ENCODE data around the gene CYTIP.

The CYTIP gene

GRCh38 chr2:157460897-157461296 is 17.0 kb upstream of the CYTIP start:
- DNase-seq: no peak

DNA sequence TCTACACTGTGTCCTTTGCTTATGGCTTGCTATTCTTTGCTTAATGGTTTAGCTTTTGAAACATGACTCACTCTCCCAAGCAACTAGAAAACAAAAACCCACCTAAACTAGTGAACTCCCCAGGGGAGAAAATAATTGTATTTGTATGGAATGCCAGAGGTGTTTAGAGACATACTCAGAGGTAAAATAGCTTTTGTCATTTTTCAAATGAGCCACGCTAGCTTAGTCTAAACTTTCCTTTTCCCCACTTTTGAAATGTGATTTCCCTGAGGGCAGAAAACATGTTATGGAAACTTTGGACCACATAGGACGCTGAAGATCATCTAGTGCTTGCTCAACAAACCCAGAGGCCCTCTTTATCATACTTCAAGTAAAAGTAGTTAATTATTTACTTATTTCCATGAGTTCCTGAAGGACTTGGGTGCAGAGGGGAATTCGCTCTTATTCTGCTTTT is 16.5 kb upstream of the CYTIP start:
- DNase-seq: no peak

DNA sequence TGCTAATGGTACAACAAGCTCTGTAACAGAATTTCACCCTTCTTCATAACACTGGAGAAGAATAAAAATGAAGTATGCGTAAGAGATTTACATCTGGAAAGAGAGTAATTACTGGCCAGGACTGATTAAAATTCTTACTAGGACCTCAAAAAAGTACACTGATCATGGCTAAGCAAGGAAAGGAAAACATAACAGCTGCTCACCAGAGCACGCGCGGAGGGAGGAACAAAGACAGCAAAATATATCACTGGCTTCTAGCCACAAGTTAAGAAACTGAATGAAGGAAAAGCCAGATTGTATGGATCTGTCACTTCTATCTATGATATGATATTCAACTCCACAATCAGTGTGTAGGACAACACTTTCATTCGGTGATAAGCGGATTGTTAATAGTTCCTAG is 15.6 kb upstream of the CYTIP start:
- DNase-seq: no peak

GRCh38 chr2:157447741-157448140 is 3.9 kb upstream of the CYTIP start:
- no peak for DNase-seq

- DNase-seq: no peak
These were observed 3.1 kb upstream of the CYTIP start for GRCh38 chr2:157447031-157447430.

DNA sequence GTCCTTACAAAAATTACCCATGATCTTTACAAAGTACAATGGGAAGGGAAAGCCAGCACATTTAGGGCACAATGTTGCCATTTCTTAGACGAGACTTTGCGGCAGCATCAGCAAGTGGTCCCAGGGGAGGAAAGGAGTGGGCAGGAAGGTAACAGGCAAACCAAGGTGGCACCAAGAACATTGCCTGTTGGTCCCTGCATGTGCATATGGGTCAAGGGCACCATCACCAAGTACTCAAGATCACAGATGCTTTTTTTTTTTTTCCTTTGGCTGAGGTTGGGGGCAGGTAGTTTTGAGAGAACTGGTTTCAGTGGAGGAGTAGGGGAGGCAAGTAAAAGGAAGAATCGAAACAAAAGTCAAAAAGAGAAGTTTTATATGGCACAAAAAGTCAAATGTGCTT is 752 bp upstream of the CYTIP start:
- no peak for DNase-seq

GRCh38 chr2:157443090-157443489 is 799 bp downstream of the CYTIP start:
- DNase-seq: no peak

DNA sequence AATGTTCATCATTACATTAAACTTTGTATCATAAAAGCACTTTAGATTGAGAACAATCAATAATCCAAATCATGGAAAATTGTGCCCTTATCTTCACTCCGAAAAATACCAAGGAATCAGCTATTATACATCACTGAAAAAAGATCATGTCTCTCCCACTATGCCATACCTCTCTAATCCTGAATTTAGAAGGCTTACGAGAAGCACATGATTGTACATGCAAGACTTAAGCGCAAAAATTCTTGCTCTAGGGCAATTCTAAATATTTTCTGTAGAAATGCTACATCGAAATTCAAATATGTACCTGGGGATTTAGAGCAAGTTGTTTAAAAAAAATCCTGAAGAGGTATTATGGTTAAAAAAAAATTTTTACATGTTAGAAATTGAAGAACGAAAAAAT is 1.3 kb downstream of the CYTIP start:
- DNase-seq: no peak

- DNase-seq: no peak
These were observed 1.7 kb downstream of the CYTIP start for GRCh38 chr2:157442191-157442590.

- peak; percentile 7 for DNase-seq
These were observed 2.8 kb downstream of the CYTIP start for GRCh38 chr2:157441072-157441454.

DNA sequence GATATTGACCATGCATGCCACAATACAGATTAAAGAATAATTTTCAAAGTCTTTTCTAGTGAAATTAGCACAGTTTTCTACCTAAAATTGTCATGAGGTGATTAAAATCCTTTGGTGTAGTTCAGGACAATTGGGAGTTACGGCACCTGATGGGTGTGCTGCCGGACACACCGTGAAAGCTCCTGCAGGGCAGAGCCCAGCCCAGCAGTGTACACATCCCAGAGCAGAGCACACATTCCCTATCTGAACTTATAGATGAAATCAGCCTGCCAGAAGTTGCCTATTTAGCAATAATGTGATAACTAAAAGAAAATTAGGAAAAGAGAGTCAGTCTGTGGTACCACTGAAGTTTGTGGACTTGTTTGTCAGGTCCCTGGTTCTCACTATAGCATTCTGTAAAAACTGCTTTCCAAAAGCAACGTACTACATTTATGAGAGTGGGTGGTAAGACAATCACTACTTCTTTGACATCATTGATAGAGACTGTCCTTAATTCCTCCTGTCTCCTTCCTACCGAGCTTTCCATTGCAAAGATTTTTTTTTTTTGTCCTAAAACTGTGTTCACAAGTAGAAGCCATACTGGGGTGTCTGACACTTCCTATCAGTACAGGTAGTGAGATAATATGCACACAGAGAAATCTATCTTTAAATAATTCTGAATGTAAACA is 3.4 kb downstream of the CYTIP start:
- DNase-seq: no peak

DNA sequence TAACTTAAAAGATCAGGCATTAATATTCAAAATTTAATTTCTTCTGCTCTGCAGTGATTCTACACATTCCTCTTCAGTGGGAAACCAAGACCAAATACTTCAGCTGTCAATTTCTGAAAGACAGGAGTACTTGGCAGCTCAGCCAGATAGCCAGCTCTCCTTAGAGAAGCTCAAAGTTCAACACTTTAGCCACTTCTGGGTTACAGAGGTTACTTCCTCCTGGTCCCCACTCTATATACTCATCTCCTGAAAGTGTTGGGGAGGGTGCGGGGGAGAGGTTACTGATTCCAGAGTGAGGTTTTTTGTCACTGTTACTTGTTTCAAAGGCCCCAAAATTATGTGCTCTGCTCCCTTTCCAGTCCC is 4.1 kb downstream of the CYTIP start:
- no peak for DNase-seq

DNA sequence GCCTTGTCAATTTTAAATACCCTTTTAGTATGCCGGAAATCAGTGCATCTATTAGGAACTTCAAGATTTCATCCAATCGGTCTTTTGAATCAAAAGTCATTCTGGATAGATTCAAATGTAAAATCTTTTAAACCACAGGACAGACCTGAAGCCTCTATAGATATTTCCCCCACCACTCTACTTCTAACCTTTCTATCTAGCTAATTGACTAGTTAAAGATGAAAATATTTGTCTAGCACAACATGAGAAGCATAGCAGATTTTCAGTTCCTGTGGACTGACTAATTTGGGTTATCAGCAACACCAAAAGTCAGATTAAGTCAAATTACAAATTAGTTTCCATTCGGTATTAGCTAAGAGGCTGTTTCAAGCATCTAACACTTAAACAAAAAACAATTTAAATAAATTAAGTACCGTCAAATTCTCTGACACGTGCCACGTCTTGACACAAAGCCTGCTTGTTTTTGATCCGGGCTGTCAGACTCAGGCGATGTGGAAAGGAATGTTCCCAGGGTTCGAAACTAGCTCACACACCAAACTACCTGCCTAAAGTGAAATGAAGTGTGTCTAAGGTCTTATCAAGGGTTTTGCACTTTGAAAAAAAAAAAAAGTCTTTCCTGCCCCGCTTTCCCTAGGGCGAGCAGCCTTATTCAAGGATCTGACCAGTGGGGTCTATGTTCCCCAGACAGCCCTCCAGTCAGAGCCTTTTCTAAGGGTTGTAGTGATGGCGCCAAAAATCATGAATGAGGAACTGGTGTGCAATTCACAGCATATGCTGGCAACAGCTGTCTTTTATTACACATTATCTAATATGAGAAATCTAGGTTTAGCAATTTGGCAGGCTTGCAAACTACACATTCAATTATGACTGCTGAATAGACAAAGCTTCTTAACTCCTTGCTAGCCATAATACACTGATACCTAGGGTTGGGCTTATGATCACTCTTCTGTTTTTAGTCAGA is 4.7 kb downstream of the CYTIP start:
- peak; percentile 62 for DNase-seq

GRCh38 chr2:157433394-157433793 is 10.5 kb downstream of the CYTIP start:
- DNase-seq: no peak

DNA sequence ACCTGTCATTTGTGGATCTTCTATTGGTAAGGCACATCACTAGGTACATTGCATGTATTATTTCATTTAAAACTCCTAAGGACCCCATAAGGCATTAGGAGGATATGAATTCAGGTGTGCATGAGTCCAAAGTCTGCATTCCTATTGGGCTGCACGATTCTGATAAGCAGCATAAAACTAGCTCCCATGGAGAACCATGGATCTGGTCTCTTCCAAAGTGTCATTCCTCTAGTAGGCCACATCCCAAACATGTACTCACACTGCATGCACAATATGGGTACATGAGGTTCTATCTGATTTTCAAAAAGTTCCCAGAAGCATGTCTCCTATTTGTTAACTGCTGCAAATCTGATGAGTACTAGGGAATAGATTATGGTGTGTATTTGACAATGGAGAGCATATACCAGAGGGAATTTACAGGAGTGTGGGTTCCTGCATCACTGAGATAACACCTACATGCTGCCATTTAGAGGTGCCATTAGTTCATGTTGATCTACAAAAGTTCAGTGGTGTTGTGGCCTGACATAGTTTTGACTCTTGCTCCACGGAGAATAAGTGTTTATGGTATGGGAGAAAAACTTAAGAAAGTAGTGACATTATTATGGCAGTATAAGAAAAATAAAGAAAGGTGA is 11.3 kb downstream of the CYTIP start:
- DNase-seq: no peak

GRCh38 chr2:157431176-157431575 is 12.7 kb downstream of the CYTIP start:
- peak; percentile 6 for DNase-seq

- DNase-seq: no peak
These were observed 15.3 kb downstream of the CYTIP start for GRCh38 chr2:157428500-157429175.

DNA sequence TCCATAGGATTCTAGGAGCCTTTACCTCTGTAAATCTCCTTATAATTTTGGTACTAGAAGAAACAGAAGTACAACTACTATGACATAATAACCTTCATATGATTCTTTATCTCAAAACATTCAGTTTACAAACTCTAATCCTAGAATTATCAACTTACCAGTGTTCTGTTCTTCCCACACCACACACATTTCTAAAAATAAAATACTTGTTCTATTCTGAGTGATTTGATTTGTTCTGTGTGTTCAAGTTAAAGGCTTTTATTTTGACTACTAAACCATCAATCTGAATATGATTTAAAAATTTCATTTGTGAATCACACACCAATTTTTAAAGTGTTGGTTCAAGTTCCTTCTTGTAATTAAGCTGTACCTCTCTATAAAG is 16.0 kb downstream of the CYTIP start:
- no peak for DNase-seq

GRCh38 chr2:157427003-157427921 is 16.6 kb downstream of the CYTIP start:
- DNase-seq: no peak

- no peak for DNase-seq
These were observed 17.4 kb downstream of the CYTIP start for GRCh38 chr2:157426477-157426994.

GRCh38 chr2:157424374-157424773 is 19.5 kb downstream of the CYTIP start:
- no peak for DNase-seq

- no peak for DNase-seq
These were observed 21.9 kb downstream of the CYTIP start for GRCh38 chr2:157421964-157422363.
